GF-D8 (cell line): ENCODE measurements around the gene NDUFA3.

Experiments
- DNase-seq: peaks from one replicate; lab custom pipeline; 2025; lab: John Stamatoyannopoulos, UW

Gene NDUFA3

GRCh38 chr19:54138489-54139256, 36.0 kb downstream of the NDUFA3 start:
- no peak for DNase-seq

GRCh38 chr19:54141356-54141755, 38.7 kb downstream of the NDUFA3 start:
- no peak for DNase-seq

- no peak for DNase-seq
Observed at GRCh38 chr19:54142166-54142780, 39.6 kb downstream of the NDUFA3 start.

GRCh38 chr19:54145541-54146158, 43.0 kb downstream of the NDUFA3 start:
- no peak for DNase-seq

GRCh38 chr19:54147676-54148075, 45.0 kb downstream of the NDUFA3 start:
- no peak for DNase-seq

GRCh38 chr19:54148158-54148557, 45.5 kb downstream of the NDUFA3 start:
- DNase-seq, result no peak

GRCh38 chr19:54149021-54149812, 46.6 kb downstream of the NDUFA3 start:
- DNase-seq, result no peak

GRCh38 chr19:54151362-54152035, 48.8 kb downstream of the NDUFA3 start:
- DNase-seq, result no peak

- DNase-seq, result no peak
Observed at GRCh38 chr19:54152267-54152666, 49.6 kb downstream of the NDUFA3 start.

GRCh38 chr19:54152878-54153524, 50.3 kb downstream of the NDUFA3 start:
- no peak for DNase-seq

- DNase-seq, result no peak
Observed at GRCh38 chr19:54153731-54154326, 51.2 kb downstream of the NDUFA3 start.

- no peak for DNase-seq
Observed at GRCh38 chr19:54154603-54155345, 52.1 kb downstream of the NDUFA3 start.

GRCh38 chr19:54155694-54156093, 53.0 kb downstream of the NDUFA3 start:
- DNase-seq, result no peak

GRCh38 chr19:54156490-54156889, 53.8 kb downstream of the NDUFA3 start:
- no peak for DNase-seq

GRCh38 chr19:54156953-54157352, 54.3 kb downstream of the NDUFA3 start:
- DNase-seq, result no peak
